Activated CD4-positive, alpha-beta T cell treated with anti-CD3 and anti-CD28 coated beads for 48 hours (primary cell): Measurements from ENCODE around the gene SH2D7.

Experiments
- DNase-seq: peaks from one replicate; pipeline ENCODE4 v3.0.0-alpha.2; 2020

The SH2D7 gene

DNA sequence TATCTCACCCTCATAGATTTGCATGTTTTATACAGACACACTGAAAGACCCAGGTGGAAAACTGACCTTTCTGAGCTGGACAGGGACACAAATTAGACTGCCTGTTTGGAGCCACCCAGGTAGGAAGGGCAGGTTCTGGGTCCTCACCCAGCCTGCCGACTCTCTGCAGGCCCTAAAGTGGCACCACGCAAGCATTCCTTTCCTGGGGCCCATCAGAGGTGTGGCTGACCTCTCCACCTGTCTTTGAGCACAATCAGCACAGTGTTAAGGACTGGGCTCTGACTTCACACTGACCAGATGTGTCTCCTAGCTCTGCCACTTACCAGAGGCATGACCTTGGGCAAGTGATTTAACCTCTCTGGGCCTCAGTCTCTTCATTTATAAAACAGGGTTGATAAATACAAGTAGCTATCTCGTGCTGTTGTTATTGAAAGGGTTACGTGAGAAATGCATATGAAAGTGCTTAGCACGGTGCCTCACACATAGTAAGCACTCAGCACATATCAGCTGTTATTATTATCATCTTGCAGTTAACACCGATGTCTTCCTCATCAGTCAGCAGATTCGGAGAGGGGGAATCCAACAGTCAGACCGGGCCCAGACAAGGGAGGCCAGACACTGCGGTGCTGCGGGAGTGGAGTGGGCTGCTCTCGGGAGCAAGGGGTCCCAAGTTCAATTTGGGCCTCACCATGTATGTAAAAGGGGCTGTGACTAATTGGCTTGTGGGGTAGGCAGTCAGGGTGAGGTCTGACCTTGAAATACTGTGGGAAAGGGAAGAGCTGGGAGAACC lies 12.9 kb upstream of the SH2D7 start:
- no peak for DNase-seq

DNA sequence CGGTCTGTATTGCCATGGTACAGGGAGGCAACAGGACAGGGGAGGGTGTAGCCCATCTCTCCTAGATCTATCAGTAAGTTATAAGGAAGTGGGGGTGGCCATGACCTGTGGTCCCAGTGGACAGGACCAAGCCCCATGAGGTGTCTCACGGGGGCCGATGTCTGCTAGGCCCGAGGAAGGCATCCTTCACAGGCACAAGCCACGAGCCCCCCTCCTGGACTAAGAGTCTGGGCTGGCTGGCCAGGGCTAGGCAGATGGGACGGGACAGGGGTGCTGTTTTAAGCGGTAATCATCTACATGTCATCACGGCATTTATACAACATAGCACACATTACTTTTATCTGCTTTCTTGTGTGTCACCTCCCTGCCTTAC lies 12.3 kb upstream of the SH2D7 start:
- no peak for DNase-seq

DNA sequence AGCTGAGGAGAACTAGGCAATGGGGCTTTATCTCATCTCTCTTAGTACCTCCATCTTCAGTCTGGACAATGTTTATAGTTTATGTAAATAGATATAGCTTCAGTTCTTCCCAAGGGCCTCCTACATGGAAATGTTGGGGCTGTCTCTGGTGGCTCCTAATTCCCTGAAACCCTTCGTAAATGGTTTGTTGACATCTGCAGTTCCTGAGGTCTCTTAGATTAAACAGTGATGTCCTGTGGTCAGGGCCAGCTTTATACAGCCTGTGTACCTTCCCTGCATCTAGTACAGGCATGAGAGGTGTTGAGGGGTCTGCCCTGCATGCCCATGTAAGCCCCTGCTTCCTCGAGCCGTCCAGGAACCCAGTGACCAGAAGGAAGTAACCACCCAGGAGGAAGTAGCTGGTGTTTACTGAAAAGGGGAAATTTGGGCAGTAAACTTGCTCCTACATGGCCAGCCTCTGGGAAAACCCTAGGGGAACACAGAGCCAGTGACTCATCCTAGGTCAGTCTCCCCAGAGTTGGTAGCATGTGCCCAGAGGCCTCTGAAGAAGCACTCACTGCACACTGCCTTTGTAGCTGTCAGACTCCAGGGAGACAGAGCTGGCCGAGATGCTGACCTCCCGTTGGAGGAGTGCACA lies 10.1 kb upstream of the SH2D7 start:
- DNase-seq: no peak

DNA sequence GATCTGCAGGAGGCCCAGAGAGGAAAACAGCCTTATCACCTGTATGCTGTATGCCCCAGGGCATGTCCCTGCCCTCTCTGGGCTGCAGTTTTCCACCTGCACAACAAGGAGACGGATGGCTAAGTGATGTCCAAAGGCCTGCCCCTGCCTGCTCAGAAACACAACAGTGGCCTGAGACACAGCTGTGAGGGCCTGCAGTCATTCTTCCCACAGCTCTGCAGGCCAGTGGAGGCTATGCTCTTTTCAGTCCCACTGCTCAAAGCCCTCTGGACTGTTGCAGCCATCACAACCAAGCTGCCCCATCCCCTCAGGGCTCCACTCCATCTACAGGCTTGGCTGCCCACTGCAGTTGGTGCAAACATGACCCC lies 9.6 kb upstream of the SH2D7 start:
- no peak for DNase-seq

DNA sequence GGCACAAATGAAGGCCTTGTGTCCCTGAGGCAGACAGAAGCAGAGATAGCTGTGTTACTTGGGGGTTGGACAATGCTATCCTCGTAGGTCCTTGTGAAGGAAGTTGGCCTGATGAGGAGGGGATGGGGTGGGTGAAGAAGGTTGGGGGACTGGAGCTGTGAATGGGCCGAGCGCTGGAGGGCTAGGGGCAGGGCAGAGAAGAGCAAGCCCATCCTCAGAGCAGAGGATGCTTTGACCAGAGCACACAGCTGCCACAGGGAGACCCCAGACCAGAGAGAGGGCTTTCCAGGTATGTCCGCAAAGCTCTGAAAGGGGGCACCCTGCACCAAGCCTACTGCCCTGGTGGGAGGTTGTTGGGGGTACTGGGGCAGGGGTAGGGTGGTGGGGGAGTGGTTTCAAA lies 9.2 kb upstream of the SH2D7 start:
- DNase-seq: no peak

DNA sequence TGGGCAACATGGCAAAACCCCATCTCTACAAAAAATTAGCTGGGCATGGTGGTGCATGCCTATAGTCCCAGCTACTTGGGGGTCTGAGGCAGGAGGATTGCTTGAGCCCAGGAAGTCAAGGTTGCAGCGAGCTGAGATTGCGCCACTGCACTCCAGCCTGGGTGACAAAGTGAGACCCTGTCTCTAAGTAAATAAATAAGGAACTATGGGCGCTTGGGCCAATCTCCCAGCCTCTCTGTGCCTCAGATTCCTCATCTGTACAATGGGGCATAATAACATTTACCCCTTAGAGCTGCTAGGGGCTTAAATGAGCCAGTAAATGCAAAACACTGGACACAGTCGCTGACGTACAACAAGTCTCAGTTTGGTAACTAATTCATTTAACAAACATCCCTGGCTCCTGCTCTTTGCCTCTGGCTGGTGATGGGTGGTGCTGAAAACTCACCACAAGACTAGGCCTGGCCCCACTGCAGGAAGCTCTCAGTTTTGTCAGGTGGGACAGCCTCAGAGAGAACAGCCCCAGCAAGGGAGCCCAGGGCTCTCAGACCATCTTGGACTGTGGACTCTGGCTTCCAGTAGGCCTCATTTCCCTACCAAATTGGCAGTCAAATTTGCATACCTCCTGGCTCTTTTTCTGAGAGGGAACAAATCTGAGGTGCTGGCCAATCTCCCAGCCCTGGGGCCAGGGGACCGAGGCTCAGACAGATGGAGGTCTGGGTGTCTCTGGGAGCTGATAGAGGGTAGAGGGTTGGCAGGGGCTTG lies 8.5 kb upstream of the SH2D7 start:
- DNase-seq: no peak

DNA sequence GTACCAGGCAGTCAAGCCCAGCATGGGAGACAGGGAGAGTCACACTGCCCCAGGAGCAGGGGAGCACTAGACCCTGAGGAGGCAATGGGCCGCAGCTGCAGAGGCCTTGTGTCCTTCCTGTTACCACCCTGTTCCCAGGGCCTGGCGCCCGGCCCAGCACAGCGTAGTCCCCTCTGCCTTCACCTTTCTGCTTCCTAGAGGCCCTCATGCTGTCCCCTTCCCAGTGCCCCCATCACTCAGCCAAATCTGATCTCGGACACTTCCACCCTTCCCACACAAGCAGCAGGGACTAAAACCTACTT lies 8.0 kb upstream of the SH2D7 start:
- DNase-seq: no peak

DNA sequence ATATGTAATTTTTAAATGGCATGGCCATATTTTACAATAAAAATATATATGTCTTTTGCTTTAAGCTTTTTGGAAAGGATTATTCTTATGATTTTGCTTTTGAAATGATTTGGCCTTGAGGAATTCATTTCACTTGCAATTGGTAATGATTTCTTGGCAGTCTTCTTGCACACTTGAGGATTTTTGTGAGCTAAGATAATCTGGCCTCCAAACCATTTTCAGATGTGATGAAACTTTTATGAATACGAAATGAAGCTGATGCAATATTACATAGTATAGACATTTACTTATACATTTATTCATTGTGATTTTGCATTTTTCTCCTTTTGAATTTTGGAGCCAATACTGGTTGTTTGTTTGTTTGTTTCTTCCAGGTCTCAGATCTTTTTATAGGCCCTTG lies 6.4 kb upstream of the SH2D7 start:
- no peak for DNase-seq

DNA sequence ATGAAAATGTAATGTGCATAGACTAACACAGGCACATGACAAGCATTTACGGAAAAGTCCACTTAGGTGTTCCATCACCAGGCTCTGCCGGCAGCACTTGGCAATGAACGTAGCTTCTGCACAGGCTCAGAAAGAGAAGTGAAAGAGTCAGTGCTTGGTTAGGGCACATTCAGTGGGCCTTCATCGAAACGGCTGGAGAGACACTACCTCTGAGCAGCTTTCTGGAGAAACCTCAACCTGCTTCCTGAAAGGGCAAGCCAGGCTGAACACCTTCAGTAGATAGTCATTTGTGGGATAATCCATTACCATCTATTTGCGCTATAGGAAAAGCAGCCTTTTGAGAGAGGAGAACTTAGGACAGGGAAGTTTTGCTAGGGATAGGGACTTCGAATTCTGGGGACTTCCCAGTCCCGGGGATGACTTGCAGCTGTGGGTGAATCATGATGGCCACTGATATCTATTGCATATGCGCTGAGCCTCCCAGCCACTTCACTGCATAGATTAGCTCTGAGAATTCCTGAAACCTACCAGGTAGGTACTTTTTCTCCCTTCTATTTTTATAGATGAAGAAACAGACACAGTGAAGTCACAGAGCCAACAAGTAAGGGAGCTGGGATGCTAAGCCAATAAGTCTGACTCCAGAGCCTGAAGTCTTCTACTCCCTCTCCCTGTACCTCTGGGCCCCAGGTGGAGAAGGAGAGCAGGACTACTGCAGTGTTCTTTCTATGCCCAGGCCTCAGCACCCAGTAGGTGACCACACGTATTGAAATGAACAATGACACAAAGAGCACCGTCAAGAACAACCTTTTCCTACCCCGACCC lies 4.2 kb upstream of the SH2D7 start:
- DNase-seq: no peak

DNA sequence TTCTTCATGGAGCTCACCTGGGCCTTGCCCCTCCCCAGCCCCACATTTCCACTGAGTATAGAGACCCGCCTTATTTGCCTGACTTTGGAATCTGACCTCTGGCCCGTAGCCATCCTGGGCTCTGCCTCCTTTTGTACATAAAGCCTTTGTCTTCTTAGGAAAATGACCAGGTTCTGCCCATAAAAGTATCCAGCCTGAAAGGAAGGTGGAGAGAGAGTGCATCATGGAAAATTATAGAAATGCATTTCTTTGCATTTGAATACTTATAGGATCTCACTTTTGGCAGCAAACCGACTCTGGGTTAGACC lies 3.6 kb upstream of the SH2D7 start:
- no peak for DNase-seq

DNA sequence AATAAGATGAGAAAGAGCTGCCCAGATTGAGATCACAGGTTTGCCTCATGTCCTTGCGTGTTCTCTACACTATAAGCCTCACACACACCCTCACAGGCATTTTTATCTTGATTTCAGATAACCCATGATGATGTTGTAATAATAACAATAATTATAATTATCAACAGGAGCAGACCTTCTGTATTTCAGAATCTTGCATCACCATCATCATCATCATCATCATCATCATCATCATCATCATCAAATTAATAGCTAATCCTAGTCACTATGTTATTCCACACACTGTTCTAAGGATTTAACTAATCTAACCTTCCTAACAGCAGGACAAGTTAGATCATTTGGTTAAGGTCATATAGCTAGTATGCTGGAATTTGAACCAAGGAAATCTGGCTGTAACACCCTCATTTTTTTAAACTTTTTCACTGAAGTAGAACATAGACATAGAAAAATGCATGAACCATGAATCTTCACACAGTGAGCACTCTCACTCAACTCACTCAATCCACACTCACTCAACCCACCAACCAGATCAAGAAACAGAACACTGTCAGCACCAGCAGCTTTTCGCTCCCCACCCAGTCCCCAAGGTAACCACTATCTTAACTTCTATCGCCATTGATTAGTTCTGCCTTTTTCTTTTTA lies 1.8 kb upstream of the SH2D7 start:
- DNase-seq: no peak

DNA sequence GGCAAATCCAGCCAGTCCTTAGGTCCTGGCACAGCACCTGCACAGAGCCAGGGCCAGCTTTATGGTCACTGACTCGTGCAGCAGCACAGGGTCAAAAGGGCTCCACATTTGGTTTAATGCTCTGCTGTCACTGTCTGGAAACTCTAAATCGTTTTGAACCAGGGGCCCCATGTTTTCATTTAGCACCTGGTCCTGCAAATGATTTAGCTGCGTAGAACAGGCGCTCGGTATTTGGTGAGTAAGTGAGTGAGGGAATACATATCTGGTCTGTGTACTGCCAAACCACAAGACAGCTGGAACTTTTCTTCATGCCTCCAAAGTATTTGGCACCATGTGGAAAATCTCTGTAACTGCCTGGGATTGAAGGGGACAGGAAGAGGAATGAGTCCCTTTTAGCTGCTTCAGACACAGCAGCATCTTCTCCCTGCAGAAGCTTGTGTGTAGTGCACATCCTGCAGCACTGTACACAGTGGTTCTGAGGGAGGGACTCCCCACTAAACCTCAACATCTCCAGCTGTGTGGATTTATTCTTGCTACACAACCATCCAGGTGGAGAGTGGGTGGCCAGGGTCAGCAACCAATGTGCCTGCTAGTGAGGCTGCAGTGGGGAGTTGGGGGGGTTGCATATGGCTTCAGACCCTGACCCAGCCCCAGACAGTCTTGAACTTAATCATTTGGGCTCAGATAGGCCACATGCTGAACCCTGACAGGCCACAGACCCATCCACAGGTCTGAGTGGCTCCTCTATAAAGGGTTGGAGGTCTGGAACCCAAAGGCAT lies 1.1 kb downstream of the SH2D7 start:
- no peak for DNase-seq

DNA sequence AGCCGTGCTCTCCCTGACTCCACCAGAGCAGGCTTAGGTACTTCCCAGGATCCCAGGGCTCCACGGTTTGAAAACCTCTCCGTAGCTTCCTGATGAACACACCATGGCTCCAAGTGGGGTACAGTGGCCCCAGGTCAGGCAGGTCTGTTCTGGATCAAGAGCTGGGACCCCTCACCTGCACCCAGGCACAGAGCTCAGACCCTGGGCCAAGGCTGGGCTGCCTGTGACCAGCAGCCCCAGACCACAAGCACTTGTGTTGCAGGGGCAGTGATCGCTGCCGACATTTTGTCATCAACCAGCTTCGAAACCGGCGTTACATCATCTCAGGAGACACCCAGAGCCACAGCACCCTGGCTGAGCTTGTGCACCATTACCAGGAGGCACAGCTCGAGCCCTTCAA lies 5.3 kb downstream of the SH2D7 start:
- DNase-seq: no peak

DNA sequence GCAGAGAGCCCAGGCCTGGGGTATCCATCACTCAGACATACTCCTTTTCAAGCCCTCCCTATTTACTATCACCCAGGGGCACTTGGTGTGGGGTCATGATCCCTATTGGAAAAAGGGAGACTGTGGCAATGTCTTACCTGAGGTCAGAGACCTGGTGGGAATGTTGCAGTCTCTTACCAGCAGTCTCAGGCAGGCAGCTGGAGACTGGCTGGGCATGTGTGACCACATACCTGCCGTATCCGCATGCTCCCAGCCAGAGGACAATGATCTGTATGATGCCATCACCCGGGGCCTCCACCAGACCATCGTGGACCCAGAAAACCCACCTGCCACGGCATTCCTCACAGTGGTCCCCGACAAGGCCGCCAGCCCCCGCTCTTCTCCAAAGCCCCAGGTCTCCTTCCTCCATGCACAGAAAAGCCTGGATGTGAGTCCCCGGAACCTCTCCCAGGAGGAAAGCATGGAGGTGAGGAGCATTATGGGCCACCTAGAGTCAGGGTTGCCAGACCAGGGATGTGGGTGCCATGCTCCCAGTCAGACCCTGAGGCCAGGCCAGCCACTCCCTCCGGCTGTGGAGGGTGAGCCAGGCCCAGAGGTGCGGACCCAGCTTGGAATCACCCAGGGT lies 5.9 kb downstream of the SH2D7 start:
- no peak for DNase-seq

DNA sequence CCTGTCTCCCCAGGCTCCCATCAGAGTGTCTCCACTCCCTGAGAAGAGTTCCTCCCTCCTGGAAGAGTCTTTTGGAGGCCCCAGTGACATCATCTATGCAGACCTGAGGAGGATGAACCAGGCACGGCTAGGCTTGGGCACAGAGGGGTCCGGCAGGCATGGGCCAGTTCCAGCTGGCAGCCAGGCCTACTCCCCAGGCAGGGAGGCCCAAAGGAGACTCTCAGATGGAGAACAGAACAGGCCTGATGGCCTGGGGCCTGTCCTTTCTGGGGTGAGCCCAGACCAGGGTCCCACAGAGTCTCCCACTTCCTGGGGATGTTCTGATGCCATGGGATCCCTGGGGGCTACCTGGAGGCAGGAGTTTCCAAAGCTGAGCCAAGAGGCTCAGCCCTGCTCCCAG lies 8.5 kb downstream of the SH2D7 start:
- no peak for DNase-seq

DNA sequence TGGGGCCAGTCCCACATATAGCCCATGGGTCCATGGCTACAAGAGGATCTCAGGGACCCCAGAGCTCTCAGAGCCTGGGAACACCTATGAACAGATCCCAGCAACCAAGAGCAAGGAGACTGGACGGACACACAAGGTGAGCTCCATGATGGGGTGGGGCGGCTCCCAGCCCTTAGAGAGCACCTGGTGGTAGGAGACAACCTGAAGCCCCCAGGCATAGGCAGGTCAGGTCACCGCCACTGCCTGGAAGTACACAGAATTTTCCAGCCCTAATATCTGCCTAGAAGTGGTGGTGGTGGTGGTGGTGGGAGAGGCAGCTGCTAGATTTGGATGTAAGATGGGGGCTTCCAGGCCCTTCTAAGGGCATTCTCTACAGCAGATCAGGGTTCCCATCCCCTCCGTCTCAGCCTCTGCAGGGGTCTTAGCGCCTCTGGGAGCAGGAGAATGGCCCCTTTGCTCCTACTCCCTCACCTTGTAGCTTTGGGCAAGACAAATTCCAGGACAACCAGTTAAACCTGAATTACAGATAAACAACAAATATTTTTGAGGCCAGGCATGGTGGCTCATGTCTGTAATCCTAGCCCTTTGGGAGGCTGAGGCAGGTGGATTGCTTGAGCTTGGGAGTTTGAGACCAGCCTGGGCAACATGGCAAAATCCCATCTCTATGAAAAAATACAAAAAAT lies 9.2 kb downstream of the SH2D7 start:
- no peak for DNase-seq

DNA sequence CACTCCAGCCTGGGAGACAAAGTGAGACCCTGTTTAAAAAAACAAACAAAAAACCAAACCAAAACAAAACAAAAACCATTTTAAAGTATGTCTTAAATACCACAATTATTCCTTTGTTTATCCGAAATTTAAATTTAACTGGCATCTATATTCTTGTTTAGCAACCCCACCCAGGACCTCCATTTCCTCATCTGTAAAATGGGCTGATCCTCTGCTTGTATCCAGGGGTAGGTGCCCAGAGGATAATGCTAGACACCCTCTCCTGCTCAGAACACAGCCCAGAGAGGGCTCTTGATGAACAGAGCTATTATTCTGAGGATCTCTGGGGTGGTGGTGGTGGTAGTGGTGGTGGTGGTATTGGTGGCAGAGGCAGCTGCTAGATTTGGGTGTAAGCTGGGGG lies 9.8 kb downstream of the SH2D7 start:
- DNase-seq: no peak

DNA sequence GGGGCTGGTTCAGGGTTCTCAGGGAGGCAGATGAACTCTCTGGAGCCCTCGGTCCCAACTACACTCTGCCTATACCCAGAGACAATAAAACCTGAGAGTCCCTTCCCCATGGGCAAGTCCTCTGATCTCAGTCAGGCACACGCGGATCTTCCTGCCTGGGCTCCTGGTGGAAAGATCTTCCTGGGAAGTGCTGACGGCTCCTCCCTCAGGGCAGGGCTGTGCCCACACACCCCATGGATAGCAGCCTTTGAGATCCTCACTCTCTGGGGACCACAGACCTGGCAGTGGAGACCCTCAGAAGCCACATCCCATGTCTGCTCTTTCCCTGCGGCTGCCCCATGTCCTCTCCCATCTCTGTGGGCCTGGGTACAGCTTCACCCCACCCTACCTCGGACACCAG lies 10.4 kb downstream of the SH2D7 start:
- no peak for DNase-seq

DNA sequence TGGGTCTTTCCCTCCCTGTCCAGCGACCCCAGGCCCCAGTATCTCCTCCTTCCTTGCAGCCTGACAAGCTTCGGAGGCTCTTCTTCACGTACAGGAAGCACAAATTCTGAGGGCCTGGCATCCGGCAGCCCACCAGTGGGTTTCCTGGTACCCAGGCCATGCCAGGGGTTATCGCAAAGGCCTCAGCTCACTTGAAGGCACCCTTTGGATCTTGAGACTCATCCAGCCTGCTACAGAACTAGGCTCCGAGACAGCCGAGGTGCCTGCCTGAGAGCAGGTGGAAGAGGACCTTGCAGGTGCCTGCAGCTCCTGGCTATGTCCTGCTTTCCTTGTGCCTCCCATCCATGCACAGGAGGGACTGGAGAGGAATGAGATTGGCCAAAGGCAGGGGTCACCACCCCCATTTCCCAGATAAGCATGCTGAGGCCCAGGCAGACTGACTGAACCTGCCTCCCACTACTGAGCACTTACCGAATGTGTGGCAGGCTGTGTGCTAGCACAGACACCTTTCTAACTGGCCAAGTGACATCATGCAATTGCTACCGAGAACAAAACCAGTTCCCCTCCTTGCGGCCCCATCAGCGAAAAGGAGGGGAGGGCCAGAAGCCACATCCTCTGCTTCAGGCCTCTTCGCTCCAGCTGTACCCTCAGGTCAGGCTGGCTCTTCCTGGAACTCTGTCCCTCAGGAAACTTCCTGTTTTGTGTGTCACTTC lies 11.2 kb downstream of the SH2D7 start:
- DNase-seq: peak; percentile 75

DNA sequence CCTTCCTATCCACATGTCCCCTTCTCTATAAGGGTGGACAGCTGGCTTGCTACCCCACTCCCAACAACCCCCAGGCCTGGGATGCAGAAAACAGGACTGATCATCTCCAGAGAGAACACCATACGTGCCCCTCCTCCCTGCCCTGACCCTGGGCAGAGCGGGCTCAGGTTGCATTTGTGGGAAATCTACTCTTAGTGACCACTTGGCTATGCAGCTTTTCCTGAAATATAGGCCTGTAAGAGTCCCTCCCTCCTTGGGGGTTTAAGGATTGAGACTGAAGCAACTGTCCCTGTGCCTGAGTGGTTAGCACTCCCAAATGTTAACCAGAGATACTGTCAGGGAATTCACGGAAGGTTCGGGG lies 11.7 kb downstream of the SH2D7 start:
- DNase-seq: no peak
